GM12872 (cell line): ENCODE results near the gene WDR81.
A peak's percentile ranks its signal among the peaks of the same experiment; 100 is the strongest.

Experiments
- CTCF ChIP-seq: IDR thresholded peaks from 3 replicates; pipeline ENCODE4 v1.5.1; 2011; ENCODE audit warnings: low read depth, mild to moderate bottlenecking, low read length, moderate library complexity; ENCODE audit not compliant: insufficient read depth

WDR81 gene

GRCh38 chr17:1710807-1711553 lies 13.5 kb upstream of the WDR81 start:
- TF ChIP-seq CTCF: no peak

- TF ChIP-seq CTCF: no peak
Measured at GRCh38 chr17:1711804-1712203, 12.7 kb upstream of the WDR81 start.

- TF ChIP-seq CTCF: no peak
Measured at GRCh38 chr17:1712271-1712670, 12.2 kb upstream of the WDR81 start.

DNA sequence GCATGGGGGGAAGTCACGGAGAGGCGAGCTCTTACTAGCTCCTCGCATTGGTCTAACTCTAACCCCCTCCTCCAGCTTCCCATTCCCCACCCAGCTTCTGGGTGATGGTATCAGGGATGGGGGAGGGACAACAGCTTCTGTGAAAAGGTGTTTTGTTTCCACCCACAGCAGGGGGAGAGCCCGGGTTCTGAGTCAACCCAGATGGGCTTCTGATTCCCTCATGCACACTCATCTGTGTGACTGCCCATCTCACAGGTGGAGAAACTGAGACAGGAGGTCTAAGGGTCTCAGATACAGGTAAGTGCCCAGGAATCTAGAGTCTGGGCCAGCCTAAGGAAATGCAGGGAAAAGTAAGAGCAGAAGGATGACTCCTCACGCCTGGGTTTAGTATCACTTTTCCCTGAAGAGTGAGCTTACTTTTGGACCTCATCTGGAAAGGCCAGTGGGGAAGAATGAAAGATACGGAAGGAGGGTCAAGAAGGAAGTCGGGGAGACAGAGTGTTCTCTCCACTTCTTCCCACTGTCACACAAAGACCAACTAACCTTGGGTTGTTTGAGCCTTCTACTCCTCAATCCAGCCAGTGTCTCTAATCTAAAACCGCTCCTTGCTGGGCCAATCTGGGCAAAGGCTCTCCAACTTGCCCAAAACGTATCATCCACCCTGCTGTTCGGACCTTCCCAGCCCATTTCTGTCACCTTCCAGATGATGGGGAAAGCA lies 11.2 kb upstream of the WDR81 start:
- no peak for TF ChIP-seq CTCF

DNA sequence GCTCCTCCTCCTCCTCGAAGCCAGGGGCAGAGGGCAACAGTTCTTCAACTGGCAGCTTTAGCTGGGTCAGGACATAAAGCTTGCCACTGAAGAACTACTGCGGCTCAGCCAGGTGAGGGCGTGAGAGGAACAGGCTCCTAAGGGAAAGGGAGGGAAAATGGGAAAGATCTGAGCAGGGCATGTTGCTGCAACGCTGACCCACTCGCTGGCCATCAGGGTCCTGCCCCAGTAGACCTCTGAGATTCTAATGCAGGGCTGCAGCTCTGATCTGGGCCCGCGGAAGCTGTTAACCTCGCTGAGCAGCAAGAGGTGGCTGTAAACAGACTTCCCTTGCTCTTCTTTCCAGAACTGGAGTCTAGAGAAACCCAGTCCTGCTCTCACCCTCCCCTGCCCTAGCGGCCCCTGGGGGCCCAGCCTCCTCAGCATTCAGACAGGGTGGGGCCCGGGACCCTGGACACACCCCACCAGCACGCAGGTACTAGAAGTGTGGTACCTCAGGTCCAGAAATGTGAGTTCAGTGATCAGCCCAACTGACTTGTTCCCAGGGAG lies 10.6 kb upstream of the WDR81 start:
- peak; percentile 53 for TF ChIP-seq CTCF

GRCh38 chr17:1714427-1714979 lies 10.0 kb upstream of the WDR81 start:
- no peak for TF ChIP-seq CTCF
